Lung (tissue), 12 donors: ENCODE results near the gene COPRS. TPM values are rescaled to one million over a fixed set of nuclear protein-coding genes. Genes with fewer than 3 reads are reported as not detected.

Source experiments
- ATAC-seq: fragments of 200-7000 bp; cut with Tn5 transposase; one replicate; pipeline ENCODE4 v1.9.1; 2020; ENCODE audit warnings: moderate number of reproducible peaks; ENCODE audit not compliant: insufficient read depth, low FRiP score
- DNase-seq, 3 donors: peaks; one replicate each; pipeline ENCODE4 v3.0.0-alpha.2; 2013 to 2017
- H3K27ac ChIP-seq, 2 donors: one replicate each; pipeline ENCODE4 v1.5.1; 2013; ENCODE audit warnings: mild to moderate bottlenecking in 2 of 2, moderate library complexity in 2 of 2, control low read depth in 1 of 2, inconsistent platforms in 1 of 2, low read depth in 1 of 2, low read length in 1 of 2
- H3K27me3 ChIP-seq, 3 donors: one replicate each; pipeline ENCODE4 v1.5.1; 2013; ENCODE audit warnings: low read length in 2 of 3; ENCODE audit not compliant: control insufficient read depth in 3 of 3, insufficient read depth in 3 of 3
- H3K36me3 ChIP-seq, 4 donors: one replicate each; pipeline ENCODE4 v1.5.1; 2013; ENCODE audit warnings: low read length in 4 of 4, mild to moderate bottlenecking in 1 of 4, moderate library complexity in 1 of 4; ENCODE audit not compliant: control insufficient read depth in 4 of 4, insufficient read depth in 4 of 4
- H3K4me1 ChIP-seq, 5 donors: one replicate each; pipeline ENCODE4 v1.5.1; 2013; ENCODE audit warnings: low read length in 5 of 5, mild to moderate bottlenecking in 2 of 5, moderate library complexity in 1 of 5; ENCODE audit not compliant: control insufficient read depth in 5 of 5, insufficient read depth in 5 of 5
- H3K4me3 ChIP-seq: one replicate; pipeline ENCODE4 v1.5.1; 2013; ENCODE audit warnings: mild to moderate bottlenecking, control low read depth, moderate library complexity
- H3K9ac ChIP-seq, 2 donors: one replicate each; pipeline ENCODE4 v1.5.1; 2013; ENCODE audit warnings: low read length in 2 of 2, control low read depth in 1 of 2; ENCODE audit not compliant: insufficient read depth in 1 of 2
- H3K9me3 ChIP-seq, 4 donors: one replicate each; pipeline ENCODE4 v1.5.1; 2013; ENCODE audit warnings: low read length in 3 of 4, mild to moderate bottlenecking in 1 of 4, moderate library complexity in 1 of 4; ENCODE audit not compliant: control insufficient read depth in 4 of 4, insufficient read depth in 3 of 4
- CTCF ChIP-seq: IDR thresholded peaks from 2 replicates; pipeline ENCODE4 v1.5.1; 2012; ENCODE audit warnings: mild to moderate bottlenecking; ENCODE audit errors: control extremely low read depth, extremely low read depth
- WGBS, 2 donors: extraction: QIAGEN DNeasy Blood & Tissue Kit; methylation state at CpG; one replicate each; pipeline ENCODE4 v1.1.7; 2013; 5-methylcytosine and 5-hydroxymethylcytosine counted together
- polyA plus RNA-seq, 2 donors: library from polyadenylated mRNA; stranded (reverse); fragments of 200-250 nt; gene quantifications; one replicate each; pipeline ENCODE4 v1.2.1, GENCODE V29; 2013
- total RNA-seq, 2 donors: library from RNA; depleted of rRNA in 1 of 2; stranded (reverse); fragments of >200 nt in 1 of 2; gene quantifications; one replicate each; pipeline ENCODE4 v1.2.1, GENCODE V29; 2014 to 2021
- donor health status: control.
- donor health status: control.
- donor health status: Bipolar disorder and iron deficiency.
- donor health status: healthy.
- donor health status: DM: yes; HTN: yes; CAD: no.

The COPRS gene
- total and polyA plus RNA-seq, 4 donors, result 21.0 to 64.7 (median 38.4) TPM

- DNase-seq, result no peak
- Histone ChIP-seq H3K9me3 (no peaks in the 10 kb centered on the region), H3K4me1 (no peaks in the 10 kb centered on the region), H3K9ac (no peak overlapping the region), H3K27me3 (no peaks in the 10 kb centered on the region), H3K27ac (no peak overlapping the region), H3K36me3 (peaks cover 19 to 46% (median 32%) of the 10 kb centered on the region in 4 donors), H3K4me3 (no peak overlapping the region)
- no peak for ATAC-seq
- TF ChIP-seq CTCF, result no peak
- 72 to 73% methylated on average over 6 of the region's 6 CpGs for WGBS, 2 donors
Measured at GRCh38 chr17:31882571-31882970, 23.5 kb upstream of the COPRS start.

- 94 to 98% methylated on average over 8 of the region's 8 CpGs for WGBS, 2 donors
- Histone ChIP-seq H3K36me3 (peaks cover 12 to 40% (median 28%) of the 10 kb centered on the region in 4 donors), H3K27me3 (no peaks in the 10 kb centered on the region), H3K4me1 (no peaks in the 10 kb centered on the region), H3K4me3 (no peak overlapping the region), H3K9me3 (no peaks in the 10 kb centered on the region), H3K9ac (no peak overlapping the region), H3K27ac (no peak overlapping the region)
- ATAC-seq (no peak), DNase-seq (no peak)
- no peak for TF ChIP-seq CTCF
Measured at GRCh38 chr17:31880311-31880710, 21.3 kb upstream of the COPRS start.

GRCh38 chr17:31878703-31879073 is 19.6 kb upstream of the COPRS start:
- Histone ChIP-seq H3K4me1 (no peaks in the 10 kb centered on the region), H3K9ac (no peak overlapping the region), H3K27ac (no peak overlapping the region), H3K9me3 (no peaks in the 10 kb centered on the region), H3K4me3 (no peak overlapping the region), H3K36me3 (peaks cover 10 to 43% (median 29%) of the 10 kb centered on the region in 4 donors), H3K27me3 (no peaks in the 10 kb centered on the region)
- ATAC-seq, result no peak
- no peak for TF ChIP-seq CTCF
- DNase-seq, result no peak
